HepG2 (cell line): ENCODE data around the gene RACGAP1. TPM values are rescaled to one million over a fixed set of nuclear protein-coding genes. Genes with fewer than 3 reads are reported as not detected.
A peak's percentile ranks its signal among the peaks of the same experiment; 100 is the strongest.

Experiments
- ATAC-seq: fragments of 200-7000 bp; cut with Tn5 transposase; 3 replicates; pipeline ENCODE4 v1.9.1; 2020; ENCODE audit warnings: mild to moderate bottlenecking, moderate library complexity
- BruUV-seq: library from RNA; stranded (reverse); fragments of 400-500 nt; replicated peaks from 2 replicates; lab custom pipeline; 2021; lab: Mats Ljungman, UMichigan
- CTCF ChIA-PET: fragments of 300-600 bp; formaldehyde crosslinking; extraction: SDS; loops from one replicate; lab custom pipeline; 2021; ENCODE audit warnings: low total read pairs, inconsistent platforms, low intra/inter-chr PET ratio; lab: Yijun Ruan, JAX
- POLR2A ChIA-PET: fragments of 350-600 bp; sonication (Branson Sonifier 250); formaldehyde crosslinking; loops from one replicate; lab custom pipeline; 2020; ENCODE audit warnings: antibody characterized with exemption, inconsistent platforms; lab: Yijun Ruan, JAX
- DNase-seq: peaks from one replicate; pipeline ENCODE4 v3.0.0-alpha.2; 2015; ENCODE audit warnings: low spot score
- FAIRE-seq: peaks from 3 replicates; lab custom pipeline; 2011; peaks lifted over from hg19 to GRCh38; lab: Jason Lieb, UNC
- H2AFZ ChIP-seq: one replicate; pipeline ENCODE4 v1.6.1; 2011; ENCODE audit warnings: low read length, inconsistent platforms
- H3K27ac ChIP-seq: fragments of 300-600 bp; 3 replicates; pipeline ENCODE4 v1.8.0; 2011; ENCODE audit warnings: mixed run types, mild to moderate bottlenecking, mixed read lengths, low read length, inconsistent platforms; ENCODE audit not compliant: insufficient read depth; ENCODE audit errors: extremely low read length
- H3K27me3 ChIP-seq, 2 experiments: fragments of 200-600 bp in 1 of 2; 2 replicates in 1 of 2; 3 replicates in 1 of 2; pipeline versions ENCODE4 v1.6.0 to v1.8.0; 2011; ENCODE audit warnings: low read length in 2 of 2, mild to moderate bottlenecking in 2 of 2, moderate library complexity in 2 of 2, inconsistent platforms in 1 of 2; ENCODE audit not compliant: insufficient read depth in 2 of 2, control insufficient read depth in 1 of 2
- H3K36me3 ChIP-seq, 2 experiments: fragments of 200-600 bp in 1 of 2; replicated peaks in 1 of 2; 2 replicates in 1 of 2; 3 replicates in 1 of 2; pipeline versions ENCODE4 v1.5.1 to v1.8.0; 2011; ENCODE audit warnings: low read length in 2 of 2, inconsistent platforms in 1 of 2; ENCODE audit not compliant: insufficient read depth in 2 of 2, control insufficient read depth in 1 of 2
- H3K4me1 ChIP-seq: 2 replicates; pipeline ENCODE4 v1.5.1; 2012; ENCODE audit warnings: low read length, inconsistent platforms; ENCODE audit not compliant: insufficient read depth
- H3K4me2 ChIP-seq: 2 replicates; pipeline ENCODE4 v1.6.0; 2011; ENCODE audit warnings: low read depth, low read length, inconsistent platforms
- H3K4me3 ChIP-seq, 3 experiments: fragments of 200-600 bp in 1 of 3; sonication (generic), shearing (Covaris generic) in 1 of 3; replicated peaks in 1 of 3; 2 replicates each; pipeline ENCODE4 v1.5.1; 2011 to 2016; ENCODE audit warnings: low read length in 3 of 3, inconsistent platforms in 2 of 3, low read depth in 2 of 3, mild to moderate bottlenecking in 2 of 3, control low read depth in 1 of 3, mixed read lengths in 1 of 3; ENCODE audit not compliant: insufficient read depth in 1 of 3
- H3K79me2 ChIP-seq: one replicate; pipeline ENCODE4 v1.6.1; 2011; ENCODE audit warnings: low read length, inconsistent platforms; ENCODE audit not compliant: insufficient read depth
- H3K9ac ChIP-seq: 2 replicates; pipeline ENCODE4 v1.6.0; 2011; ENCODE audit warnings: mild to moderate bottlenecking, low read depth, low read length, inconsistent platforms; ENCODE audit not compliant: insufficient read depth
- H3K9me3 ChIP-seq: 2 replicates; pipeline ENCODE4 v1.5.1; 2012; ENCODE audit warnings: mild to moderate bottlenecking, low read length
- H4K20me1 ChIP-seq: 2 replicates; pipeline ENCODE4 v1.6.0; 2011; ENCODE audit warnings: inconsistent platforms, mild to moderate bottlenecking, low read length, moderate library complexity; ENCODE audit not compliant: insufficient read depth
- ATF3 ChIP-seq: sonication (generic); formaldehyde crosslinking; IDR thresholded peaks from 2 replicates; pipeline ENCODE4 v1.4.0; 2020; ENCODE audit warnings: missing genetic modification reagents
- BCL6 ChIP-seq: IDR thresholded peaks from 2 replicates; pipeline ENCODE4 v1.6.1; 2016; ENCODE audit warnings: missing genetic modification reagents, missing compliant biosample characterization
- BORCS8-MEF2B ChIP-seq: sonication (generic); formaldehyde crosslinking; IDR thresholded peaks from 2 replicates; pipeline ENCODE4 v1.8.0; 2022; ENCODE audit warnings: mild to moderate bottlenecking, missing genetic modification reagents
- CEBPB ChIP-seq: IDR thresholded peaks from 2 replicates; pipeline ENCODE4 v1.6.1; 2011; ENCODE audit warnings: low read depth, low read length, improper control_type of control experiment, borderline replicate concordance
- ELF4 ChIP-seq: sonication (generic); formaldehyde crosslinking; IDR thresholded peaks from 2 replicates; pipeline ENCODE4 v1.5.0; 2020; ENCODE audit warnings: missing genetic modification reagents, mild to moderate bottlenecking, moderate library complexity, borderline replicate concordance
- FIP1L1 ChIP-seq: fragments of 200-400 bp; formaldehyde crosslinking; IDR thresholded peaks from 2 replicates; pipeline ENCODE4 v1.6.1; 2018; ENCODE audit warnings: low read depth, mild to moderate bottlenecking, low read length, moderate library complexity, borderline replicate concordance; ENCODE audit not compliant: insufficient read depth
- HMG20A ChIP-seq: IDR thresholded peaks from 2 replicates; pipeline ENCODE4 v1.6.1; 2016; ENCODE audit warnings: borderline replicate concordance
- HOXA3 ChIP-seq: sonication (generic); formaldehyde crosslinking; IDR thresholded peaks from 2 replicates; pipeline ENCODE4 v1.5.0; 2020; ENCODE audit warnings: missing genetic modification reagents
- MTA1 ChIP-seq: sonication (generic); formaldehyde crosslinking; IDR thresholded peaks from 2 replicates; pipeline ENCODE4 v1.4.0; 2020; ENCODE audit warnings: missing genetic modification reagents, mild to moderate bottlenecking, borderline replicate concordance
- MTF1 ChIP-seq: sonication (generic); formaldehyde crosslinking; IDR thresholded peaks from 2 replicates; pipeline ENCODE4 v1.5.0; 2020; ENCODE audit warnings: missing genetic modification reagents
- NFYB ChIP-seq: sonication (generic); formaldehyde crosslinking; IDR thresholded peaks from 2 replicates; pipeline ENCODE4 v1.4.0; 2020; ENCODE audit warnings: missing genetic modification reagents
- SMARCE1 ChIP-seq: fragments of 450-650 bp; IDR thresholded peaks from 2 replicates; pipeline ENCODE4 v1.6.1; 2017; ENCODE audit warnings: borderline replicate concordance
- ZFY ChIP-seq: sonication (generic); formaldehyde crosslinking; IDR thresholded peaks from 2 replicates; pipeline ENCODE4 v1.4.0; 2020; ENCODE audit warnings: missing genetic modification reagents
- ZNF333 ChIP-seq: sonication (generic); formaldehyde crosslinking; IDR thresholded peaks from 2 replicates; pipeline ENCODE4 v1.4.0; 2020; ENCODE audit warnings: mild to moderate bottlenecking, missing genetic modification reagents, borderline replicate concordance
- ZNF546 ChIP-seq: sonication (generic); formaldehyde crosslinking; conservative IDR thresholded peaks from 2 replicates; pipeline ENCODE4 v1.8.1; 2023; ENCODE audit warnings: mild to moderate bottlenecking, missing genetic modification reagents
- ZSCAN22 ChIP-seq: sonication (generic); formaldehyde crosslinking; IDR thresholded peaks from 2 replicates; pipeline ENCODE4 v1.4.0; 2020; ENCODE audit warnings: mild to moderate bottlenecking, missing genetic modification reagents
- WGBS: methylation state at CpG from one replicate; pipeline ENCODE4 v1.1.6; 2017; ENCODE audit warnings: low lambda C conversion rate; 5-methylcytosine and 5-hydroxymethylcytosine counted together
- in situ Hi-C: cut with HindIII; loops from 2 replicates; pipeline ENCODE4 v1.10.0; 2017; ENCODE audit warnings: low pct_unique_long_range_greater_than_20kb; ENCODE audit not compliant: extremely low pct_ligation_motif_present
- intact Hi-C: fragments of 100-400 bp; cut with micrococcal nuclease; formaldehyde crosslinking; loops from one replicate; pipeline ENCODE4 v1.10.0; 2022; ENCODE audit not compliant: unreplicated experiment
- polyA plus RNA-seq, 8 experiments: library from polyadenylated mRNA; depleted of rRNA in 3 of 8; stranded (reverse) in 7 of 8; unstranded in 1 of 8; fragments of >200 nt; fragmentation: Illumina TruSeq in 4 of 8; extraction: Trizol in 4 of 8; gene quantifications; 2 replicates each; pipeline versions ENCODE4 v1.2.1 to v1.2.3, GENCODE V29; 2011 to 2016; ENCODE audit warnings: low read depth in 4 of 8, missing spikeins in 1 of 8, mixed read lengths in 1 of 8; ENCODE audit not compliant: insufficient read depth in 1 of 8
- total RNA-seq, 5 experiments: library from RNA; depleted of rRNA; stranded (reverse); fragments of >200 nt; fragmentation: Illumina TruSeq; extraction: Trizol; gene quantifications; 2 replicates each; pipeline ENCODE4 v1.2.3, GENCODE V29; 2016; ENCODE audit warnings: low read depth in 1 of 5

RACGAP1 gene
- total and polyA plus RNA-seq, 2 of the 13 experiments (the other 11 are each of a cell fraction or from before 2014, with no cell fraction given) = 16.7 to 57.9 TPM

- TF ChIP-seq ZFY (CRISPR knock-in tag) (peak; percentile 35; the same call in 1 of the 2 replicates), BCL6 (CRISPR knock-in tag) (0 out of 2 replicates have a peak, but pooled peaks have one; percentile 14), ATF3 (peak; percentile 82), ZSCAN22 (peak; percentile 99), CEBPB (peak; percentile 52; the same call in 1 of the 2 replicates)
Measured at GRCh38 chr12:50050410-50051098, 25.3 kb upstream of the RACGAP1 start (continued).

- Histone ChIP-seq H3K4me2 (peak overlapping the region; percentile 90), H3K36me3 (no peaks in the 10 kb centered on the region), H3K9me3 (no peaks in the 10 kb centered on the region)
- TF ChIP-seq ZNF546 (CRISPR knock-in tag) = no peak
- TF ChIP-seq MTF1 (CRISPR knock-in tag) = no peak
- no peak for TF ChIP-seq ELF4 (CRISPR knock-in tag)
- no peak for TF ChIP-seq SMARCE1
- TF ChIP-seq HOXA3 (CRISPR knock-in tag) = no peak
- no peak for TF ChIP-seq MTA1 (CRISPR knock-in tag)
- TF ChIP-seq NFYB (CRISPR knock-in tag) = no peak
- TF ChIP-seq BORCS8-MEF2B (CRISPR knock-in tag) = no peak
- TF ChIP-seq ZNF333 = no peak
- no peak for TF ChIP-seq FIP1L1
- no peak for TF ChIP-seq HMG20A (CRISPR knock-in tag)
- TF ChIP-seq, all 625 proteins: peak for 0
- ChIA-PET CTCF (no interaction called here), POLR2A (no interaction called here)
- intact Hi-C loops = no loop called here
- Histone ChIP-seq H3K9ac (no peak overlapping the region), H3K27me3 (peaks cover 1 to 55% of the 10 kb centered on the region in 2 experiments; a peak in 4 of 5 replicates), H3K79me2 (no peaks in the 10 kb centered on the region), H2AFZ (no peak overlapping the region), H4K20me1 (no peaks in the 10 kb centered on the region), H3K4me1 (peaks cover 22% of the 10 kb centered on the region), H3K4me3 (peak overlapping the region in 2 of 3 experiments; percentile 59 to 66; a peak in 3 of 6 replicates), H3K27ac (no peak overlapping the region)
- no peak for FAIRE-seq
- in situ Hi-C loops = loop anchor here (10.0 kb wide), 1 partner anchor 185 kb away; no protein-coding TSS in a partner anchor
- peak; percentile 11; the same call in 2 of the 3 replicates for ATAC-seq
- no TSS peak for BruUV-seq
- 53% methylated on average over 3 of the region's 3 CpGs for WGBS
- DNase-seq = no peak
Measured at GRCh38 chr12:50050119-50050385, 24.8 kb upstream of the RACGAP1 start.
